GM12891 (cell line): Measurements from ENCODE around the gene RNASEH2A.

Source experiments
- POLR2A ChIP-seq: IDR thresholded peaks from 2 replicates; pipeline ENCODE4 v1.6.1; 2011; ENCODE audit warnings: low read depth, low read length, control low read depth
- POLR2AphosphoS5 ChIP-seq: IDR thresholded peaks from 2 replicates; pipeline ENCODE4 v1.6.1; 2011; ENCODE audit warnings: low read depth, low read length, control low read depth
- SPI1 ChIP-seq: IDR thresholded peaks from 2 replicates; pipeline ENCODE4 v1.6.1; 2011; ENCODE audit warnings: low read depth, low read length, control low read depth
- TAF1 ChIP-seq: IDR thresholded peaks from 2 replicates; pipeline ENCODE4 v1.6.1; 2011; ENCODE audit warnings: low read depth, low read length, control low read depth

DNA sequence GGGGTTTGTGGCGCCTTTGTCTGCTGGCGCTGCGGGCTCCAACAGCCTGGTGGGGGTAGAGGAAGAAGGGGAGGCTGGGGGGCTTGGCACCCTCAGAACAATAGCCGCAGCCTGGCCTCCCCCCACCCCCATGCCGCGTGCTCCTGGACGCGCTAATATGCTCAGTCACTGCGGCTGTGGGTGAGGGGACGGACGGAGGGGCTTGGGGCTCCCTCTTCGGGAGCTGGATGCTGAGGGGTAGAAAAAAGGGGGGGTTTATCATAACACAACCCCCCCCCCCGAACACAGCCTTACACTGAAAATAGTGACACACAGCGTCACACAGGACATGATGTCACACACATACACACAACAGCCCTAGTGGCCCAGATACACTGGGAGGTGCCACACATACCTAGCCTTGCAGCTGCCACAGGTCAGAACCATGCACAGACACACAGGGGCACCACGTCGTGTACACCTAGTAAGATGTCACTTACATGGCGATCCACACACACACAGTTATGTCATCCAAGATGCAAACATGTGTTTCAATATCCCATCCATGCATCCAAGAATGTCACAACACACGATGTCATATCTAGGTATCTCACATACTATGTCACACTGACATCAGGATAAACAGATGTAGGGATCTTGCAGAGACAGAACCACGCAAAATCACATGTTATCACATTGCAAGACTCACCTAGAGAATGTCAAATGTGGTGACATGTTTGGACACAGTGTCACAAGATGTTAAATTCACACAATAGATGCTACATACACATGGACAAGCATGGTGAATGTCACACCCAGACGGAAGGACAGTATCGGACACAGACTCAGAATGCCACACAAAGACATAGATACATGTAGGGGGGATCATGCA lies 32.7 kb downstream of the RNASEH2A start:
- TF ChIP-seq POLR2AphosphoS5 (no peak), POLR2A (no peak), SPI1 (no peak), TAF1 (no peak)
